LoVo (cell line): ENCODE data around the gene TRPM3.

Source experiments
- DNase-seq: peaks from one replicate; pipeline ENCODE4 v3.0.0-alpha.2; 2016; ENCODE audit warnings: low spot score

The TRPM3 gene

DNA sequence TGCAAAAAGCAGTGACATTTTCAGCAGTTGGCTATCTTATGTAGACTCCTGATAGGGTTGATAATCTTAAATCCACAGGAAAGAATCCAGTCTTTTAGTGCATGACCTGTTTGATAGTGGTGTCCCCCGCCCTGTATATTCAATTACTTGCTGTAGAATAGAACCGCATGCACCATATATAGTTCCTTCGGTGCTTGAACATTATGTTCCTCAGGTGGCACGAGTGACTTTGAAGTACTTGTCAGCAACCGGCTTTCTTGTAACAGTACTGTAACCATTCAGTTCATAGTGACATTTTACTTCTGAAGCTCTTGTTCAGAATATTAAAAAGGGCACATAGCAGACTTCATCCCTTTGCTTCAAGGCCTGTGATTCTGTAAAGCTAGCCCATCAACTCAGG is 543.8 kb downstream of the TRPM3 start:
- DNase-seq: no peak

DNA sequence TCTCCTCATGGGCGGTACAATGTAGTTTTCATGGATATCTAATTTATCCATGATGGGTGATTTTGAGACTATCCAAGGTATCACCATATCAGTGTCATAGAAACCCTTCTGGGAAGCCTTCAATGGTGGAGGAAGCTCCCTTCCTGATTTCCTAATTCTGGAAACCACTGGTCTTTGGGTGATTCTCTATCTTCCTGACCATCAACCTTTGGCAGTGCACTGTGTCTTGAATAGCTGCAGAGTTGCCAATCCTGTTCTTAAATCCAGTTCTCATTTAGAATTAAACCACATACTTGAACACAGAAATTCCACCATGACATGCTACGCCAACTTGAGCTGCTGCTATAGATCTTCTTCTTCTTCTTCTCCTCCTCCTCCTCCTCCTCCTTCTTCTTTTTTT is 545.3 kb downstream of the TRPM3 start:
- DNase-seq: no peak

DNA sequence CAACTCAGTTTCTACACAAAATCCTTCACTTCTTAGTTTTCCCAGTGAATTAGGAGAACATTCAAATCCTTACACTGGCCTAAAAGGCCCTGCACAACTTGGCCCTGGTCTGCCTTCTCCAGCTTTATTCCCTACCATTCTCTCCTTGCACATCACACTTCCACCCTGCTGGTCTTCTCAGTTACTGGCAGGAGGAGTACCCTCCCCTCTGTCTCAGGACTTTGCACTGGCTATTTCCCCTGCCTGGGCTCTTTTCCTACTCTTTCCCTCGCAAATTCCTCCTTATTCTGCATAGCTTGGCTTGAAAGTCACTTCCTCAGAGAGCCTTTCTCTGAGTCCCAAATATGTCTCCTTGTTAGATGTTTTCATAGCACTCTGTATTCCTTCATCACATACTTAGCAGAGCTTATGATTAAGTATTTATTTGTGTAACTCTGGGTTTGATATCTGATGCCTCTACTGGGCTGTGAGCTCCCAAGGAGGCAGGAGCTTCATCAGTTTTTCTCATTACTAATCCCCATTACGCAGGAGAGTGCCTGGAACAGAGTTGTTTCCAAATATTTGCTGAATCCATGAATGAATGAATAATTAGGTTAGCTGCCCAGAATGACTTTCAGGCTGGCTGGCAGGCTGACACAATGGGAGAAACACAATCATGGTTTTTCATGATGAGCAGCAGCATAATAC is 547.1 kb downstream of the TRPM3 start:
- DNase-seq: no peak

DNA sequence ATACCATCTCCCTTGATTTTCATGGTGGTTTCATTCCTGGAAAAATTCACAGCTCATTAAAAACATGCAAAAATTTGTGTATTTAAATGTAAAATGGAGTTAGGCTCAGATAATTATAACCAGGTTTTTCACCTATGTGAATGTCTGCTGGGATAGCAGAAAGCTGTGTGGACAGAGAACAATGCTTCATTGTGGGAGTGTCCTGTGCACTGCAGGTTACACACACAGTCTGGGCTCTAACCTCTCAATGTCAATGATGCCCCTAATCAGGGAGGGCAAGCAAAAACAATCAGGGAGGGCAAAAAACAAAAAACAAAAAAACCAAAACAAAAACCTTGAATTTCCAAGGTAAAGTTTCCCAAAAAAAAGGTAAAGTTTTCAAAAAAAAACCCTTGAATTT is 548.1 kb downstream of the TRPM3 start:
- no peak for DNase-seq

DNA sequence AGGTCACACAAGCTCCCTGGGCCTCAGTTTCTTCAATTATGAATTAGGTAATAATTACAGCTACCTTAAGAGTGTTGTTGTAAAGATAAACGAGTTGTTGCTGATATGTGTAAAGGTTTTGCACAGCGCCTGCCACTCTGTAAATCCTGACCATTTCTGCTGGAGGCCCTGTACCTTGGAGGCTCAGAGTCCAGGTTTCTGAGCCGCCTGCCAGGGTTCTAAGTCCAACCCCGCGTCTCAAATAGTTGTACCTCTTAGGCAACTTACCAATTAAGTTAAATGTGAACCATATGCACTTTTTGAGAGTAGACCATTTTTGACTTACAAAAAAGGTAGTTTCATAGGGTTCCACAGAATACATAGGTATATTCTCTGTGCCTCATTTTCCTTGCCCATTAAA is 550.2 kb downstream of the TRPM3 start:
- no peak for DNase-seq

DNA sequence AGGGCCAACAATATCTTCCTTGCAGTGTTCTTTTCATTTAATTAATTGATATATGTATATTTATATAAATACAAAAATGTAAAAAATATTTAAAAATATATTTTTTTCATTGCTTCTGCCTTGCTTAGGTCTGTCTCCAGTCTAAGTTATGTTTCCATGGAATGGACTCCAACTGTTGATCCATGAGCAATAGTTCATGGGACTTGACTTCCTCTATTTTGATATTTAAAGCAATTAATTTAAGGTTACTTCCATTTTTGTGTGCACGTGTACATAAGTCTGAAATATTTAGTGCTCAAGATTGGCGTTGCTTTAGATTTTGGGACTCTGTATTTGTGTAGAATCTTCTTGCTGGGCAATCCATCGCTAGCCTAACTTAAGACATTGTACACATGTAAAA is 551.6 kb downstream of the TRPM3 start:
- no peak for DNase-seq

DNA sequence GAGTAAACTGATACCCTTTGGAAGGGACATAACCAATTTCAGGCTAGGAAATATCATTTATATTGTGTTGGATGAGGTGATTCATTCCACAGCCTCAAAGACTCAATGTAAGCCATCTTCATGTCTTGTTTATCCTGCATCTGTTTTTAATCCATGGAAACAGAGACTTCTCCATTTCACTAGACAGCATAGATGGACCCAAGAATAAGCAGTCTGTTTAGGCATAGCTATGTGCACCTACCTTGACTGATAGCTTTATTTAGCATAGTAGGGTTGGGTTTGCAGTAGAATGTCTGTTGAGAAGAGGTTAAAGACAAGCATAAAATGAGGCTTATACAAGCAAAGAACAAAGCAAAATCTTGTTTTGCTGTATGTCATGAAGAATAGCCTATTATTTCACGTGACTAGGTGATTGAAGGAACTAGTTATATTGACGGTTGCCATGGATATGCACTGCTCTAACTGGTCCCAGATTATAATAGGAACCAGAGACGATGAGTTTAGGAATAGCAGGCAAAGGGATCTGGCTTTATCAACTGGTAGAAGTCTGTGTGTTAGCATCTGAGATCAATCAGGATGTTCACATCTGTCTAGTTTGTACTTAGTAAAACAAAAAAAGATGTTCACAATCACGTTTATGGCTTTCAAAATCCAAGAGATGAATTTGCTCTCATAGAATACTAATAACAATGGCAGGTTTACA is 552.2 kb downstream of the TRPM3 start:
- DNase-seq: no peak

DNA sequence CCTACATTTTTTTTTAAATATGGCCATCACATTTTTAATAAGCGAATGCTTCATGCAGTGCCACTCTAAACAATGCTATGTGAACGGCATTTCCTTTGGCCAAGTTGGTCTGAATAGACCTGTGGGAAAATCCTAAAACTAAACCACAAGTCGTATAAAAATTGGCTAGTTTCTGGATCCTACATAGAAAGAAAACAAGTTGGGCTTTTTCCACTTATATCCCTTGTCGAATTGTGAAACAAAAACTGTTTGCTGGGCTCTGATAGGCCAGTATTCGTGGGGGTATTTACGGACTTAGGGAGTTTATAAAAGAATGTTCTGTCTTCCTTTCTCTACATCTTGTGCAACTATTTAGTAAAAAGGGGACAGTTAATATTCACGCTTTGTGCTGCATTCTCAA is 553.9 kb downstream of the TRPM3 start:
- DNase-seq: no peak

DNA sequence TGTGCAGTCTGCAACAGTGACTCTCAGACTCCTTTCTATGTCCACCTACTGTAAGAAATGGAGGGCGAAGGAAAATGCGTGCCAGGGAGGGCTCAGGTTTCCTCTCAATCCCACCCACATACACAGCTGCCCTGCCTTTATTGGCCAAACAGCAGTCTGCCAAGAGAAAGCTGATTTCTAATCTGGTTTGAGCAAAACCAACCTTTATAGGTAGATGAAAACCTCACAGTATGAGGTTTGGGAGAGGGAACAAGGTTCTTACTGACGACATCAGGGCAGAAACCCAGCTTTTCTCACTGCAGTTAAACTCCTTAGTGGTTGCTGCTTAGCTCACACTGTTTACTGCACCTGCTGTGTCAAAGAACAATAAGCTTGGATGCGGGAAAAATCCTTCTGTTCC is 554.7 kb downstream of the TRPM3 start:
- no peak for DNase-seq

DNA sequence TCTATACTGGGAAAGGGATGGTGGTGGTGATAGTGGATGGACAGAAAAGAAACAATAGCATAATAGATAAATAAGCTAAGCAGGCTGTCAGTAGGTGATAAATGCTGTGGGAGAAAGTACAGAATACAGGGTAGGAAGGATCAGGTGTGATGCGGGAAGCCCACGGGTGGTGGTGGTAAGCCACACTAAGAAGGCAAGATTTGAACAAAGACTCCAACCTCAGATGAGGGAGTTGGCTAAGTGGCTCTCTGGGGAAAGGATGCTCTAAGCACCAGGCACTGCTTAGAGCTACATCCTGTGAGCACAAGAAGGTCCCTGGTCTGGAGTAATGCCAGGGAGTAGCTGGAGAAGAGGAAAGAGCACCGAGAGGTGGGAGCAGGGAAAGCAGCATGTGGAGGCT is 555.4 kb downstream of the TRPM3 start:
- no peak for DNase-seq

DNA sequence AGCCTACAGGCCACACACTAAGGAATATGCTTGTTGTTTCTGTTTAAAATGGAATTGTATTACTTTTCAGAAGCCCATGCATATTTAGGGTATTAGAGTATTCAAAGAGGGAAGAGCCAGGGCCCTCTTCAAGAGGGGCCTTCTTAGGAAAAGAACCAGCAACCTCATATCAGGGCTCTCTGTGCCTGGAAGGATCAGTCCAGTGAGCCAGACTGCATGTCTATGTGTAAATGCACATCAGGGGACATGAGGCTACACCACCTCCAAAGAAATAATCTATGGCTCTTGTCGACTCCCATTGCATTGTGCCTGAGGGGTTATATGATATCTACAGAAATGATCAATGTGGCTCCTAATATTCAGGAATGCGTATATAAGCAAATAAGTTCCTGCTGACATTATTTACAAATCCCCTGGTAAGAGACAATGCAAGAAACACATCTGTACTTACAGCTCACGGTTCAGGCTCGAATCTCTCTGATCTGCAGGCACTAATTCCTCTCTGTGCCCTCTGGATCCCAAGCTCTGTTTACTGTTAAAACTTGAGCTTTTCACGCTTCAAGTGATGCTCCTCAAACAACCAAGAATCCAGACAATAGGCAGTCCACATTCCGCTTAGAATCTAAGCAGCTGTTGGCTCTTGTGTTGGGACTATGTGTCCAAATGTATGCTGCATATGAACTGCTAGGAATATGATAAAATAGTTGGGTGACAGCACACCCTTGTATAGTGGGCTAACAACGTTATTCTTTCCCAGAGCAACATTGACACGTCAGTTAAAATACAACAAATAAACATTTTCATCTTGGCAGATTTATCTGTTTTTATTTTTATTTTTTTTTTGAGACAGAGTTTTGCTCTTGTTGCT is 556.7 kb downstream of the TRPM3 start:
- no peak for DNase-seq

DNA sequence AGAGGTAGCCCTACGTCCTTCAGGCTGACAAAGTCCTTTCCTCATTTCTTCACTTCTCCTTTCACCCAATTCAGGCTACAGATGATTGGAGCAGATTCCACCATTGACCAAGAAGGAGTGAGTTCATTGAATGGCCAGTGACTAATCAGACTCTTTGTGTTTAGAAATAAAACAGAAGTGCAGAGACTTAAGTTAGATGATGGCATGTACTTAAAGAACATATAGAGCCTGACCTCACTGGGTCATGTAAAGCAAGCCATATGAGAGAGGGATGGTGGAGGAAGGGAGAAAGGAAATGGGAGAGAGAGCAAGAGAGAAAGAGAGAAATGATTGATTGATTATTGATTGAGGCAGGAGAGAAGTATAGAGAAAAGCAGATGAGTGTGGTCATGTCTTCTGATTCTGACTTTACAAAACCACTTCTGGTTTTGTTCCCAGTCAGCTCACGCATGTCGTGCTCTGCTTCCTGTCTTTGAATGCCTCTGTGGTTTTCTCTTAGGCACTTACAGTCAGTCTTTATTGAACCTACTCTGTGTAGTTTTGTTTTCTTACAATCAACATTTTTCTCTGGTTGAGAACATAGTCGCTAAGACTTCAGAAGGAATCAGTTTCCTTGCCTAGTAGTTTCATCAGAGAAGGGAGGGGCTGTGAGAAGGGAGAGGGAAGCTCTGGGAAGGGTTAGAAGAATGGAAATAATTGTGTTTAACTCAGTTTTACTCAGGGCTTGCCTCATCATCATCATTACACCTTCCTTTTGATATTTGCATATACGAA is 557.8 kb downstream of the TRPM3 start:
- DNase-seq: no peak

DNA sequence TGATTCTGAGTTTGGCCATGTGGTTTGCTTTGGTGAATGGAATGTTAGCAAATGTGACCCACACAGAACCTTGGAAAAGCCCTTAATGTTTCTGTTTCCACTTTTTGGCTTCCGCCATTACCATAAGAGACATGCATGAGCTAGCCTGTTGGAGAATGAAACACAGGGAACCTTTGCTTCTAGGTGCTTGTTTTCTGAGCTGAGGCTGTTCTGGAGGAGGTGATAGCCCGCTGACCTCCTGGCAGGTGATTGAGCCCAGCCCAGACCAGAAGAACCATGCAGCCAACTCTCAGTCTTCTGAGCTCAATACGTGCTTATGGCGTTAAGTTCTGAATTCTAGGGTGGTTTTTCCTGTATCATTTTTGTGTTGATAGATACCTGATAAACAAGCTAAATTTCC is 558.4 kb downstream of the TRPM3 start:
- DNase-seq: no peak

DNA sequence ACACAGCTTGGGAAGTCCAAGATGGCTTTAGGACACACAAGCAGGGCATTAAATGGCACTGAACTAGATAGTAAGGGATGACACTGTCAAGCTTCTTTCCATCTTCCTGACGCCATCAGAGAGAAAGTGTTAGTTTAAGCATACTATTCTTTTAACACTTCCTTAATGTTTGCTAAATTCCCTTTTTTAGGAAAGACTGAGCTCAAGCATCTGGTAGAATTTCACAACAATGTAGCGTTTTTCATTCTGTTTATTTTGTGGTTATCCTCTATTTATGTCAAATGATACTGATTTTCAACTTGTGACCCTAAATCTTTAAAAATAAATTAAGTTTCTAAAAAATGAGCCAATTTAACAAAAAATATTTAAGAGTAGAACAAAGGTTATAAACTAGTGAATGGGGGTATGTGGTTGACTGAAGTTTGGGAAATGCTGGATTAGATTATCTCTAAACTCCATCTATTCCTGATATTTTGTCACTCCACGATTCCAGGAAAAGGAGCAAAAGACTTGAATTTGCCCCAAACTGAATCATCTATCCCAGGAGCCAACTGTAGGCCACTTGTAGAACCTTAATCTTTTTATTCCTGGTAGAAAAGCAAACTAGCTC is 559.5 kb downstream of the TRPM3 start:
- no peak for DNase-seq

DNA sequence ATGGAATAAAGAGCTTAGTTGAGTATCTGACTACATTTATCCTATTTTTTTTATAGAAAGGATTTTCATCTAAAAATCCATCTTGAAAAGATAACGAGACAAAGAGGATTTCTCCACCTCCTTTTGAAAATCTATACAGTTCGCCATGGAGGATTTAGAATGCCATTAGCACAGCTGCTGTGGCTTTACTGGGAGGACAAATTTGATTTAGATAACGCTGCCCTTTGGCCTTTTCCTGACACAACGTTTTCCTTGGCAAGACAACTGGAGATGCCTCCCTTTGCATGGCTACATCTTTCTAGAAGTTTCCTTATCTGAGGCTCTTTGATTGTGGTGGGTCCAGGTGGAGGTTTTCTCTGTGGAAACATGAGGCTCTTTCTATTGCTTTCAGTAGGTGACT is 560.3 kb downstream of the TRPM3 start:
- no peak for DNase-seq

DNA sequence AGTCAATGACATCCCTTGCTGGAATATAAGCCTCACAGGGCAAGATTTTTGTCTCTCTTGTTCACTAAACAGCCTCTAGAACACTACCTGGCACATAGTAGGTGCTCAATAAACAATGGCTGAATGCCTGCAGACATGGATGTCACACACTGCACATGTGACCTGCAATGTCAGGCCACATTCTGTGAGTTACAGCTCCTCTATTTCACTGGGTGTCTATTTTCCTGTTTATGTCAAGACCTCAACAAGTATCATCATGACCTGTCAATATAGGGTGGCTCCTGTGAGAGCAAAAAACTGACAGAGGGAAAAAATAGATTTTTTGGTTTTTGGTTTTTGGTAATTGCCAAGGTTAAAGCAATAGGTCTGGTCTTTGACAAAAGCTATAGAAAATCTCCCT is 562.3 kb downstream of the TRPM3 start:
- DNase-seq: no peak

DNA sequence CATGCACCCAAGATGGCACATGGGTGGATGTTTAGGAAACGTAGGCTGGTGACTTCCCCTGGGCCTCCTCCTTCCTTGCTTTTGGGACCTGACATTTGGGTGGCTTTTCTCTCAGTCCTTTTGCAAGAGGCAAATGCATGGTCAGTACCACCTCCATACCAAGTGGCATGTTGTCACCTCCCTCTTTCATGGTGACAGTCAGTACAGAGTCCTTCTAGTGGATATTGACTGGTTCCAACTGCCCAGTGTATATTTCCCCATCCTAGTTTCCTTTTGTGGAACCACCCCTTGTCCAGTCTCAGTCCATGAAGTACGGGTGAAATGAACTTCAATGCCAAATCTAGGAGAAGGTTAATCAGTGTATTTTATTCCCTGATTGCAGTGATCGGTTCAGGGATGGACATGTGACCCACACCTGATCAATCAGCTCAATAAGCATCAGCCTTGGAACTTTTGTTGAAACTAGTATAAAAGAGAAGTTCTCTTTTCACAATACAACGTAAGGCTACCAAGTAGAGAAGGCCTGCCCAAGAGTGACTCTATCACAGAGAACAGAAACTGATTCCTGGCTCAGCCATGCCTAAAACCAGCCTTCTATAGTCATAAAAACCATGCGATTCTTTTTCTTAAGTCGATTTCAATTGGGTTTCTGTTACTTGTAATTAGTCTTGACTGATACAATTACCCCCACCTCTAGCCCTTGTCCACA is 563.6 kb downstream of the TRPM3 start:
- DNase-seq: no peak

DNA sequence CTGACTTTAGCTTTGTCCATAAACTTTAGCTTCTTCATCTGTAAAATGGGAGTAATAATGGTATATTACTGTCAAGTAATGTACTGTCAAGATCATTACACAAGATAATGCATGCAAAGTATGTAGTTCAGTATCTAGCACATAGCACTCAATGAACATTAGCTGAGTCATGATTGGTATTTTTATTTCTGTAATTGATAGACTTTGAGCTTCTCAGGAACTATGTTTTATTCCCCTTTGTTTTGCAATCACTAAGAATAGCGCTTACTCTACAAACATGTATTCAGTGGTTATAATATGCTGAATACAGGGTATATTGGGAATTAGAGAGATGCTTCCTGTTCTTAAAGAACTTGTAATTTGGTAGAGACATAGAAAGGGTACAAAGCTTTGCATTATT is 564.6 kb downstream of the TRPM3 start:
- DNase-seq: no peak

DNA sequence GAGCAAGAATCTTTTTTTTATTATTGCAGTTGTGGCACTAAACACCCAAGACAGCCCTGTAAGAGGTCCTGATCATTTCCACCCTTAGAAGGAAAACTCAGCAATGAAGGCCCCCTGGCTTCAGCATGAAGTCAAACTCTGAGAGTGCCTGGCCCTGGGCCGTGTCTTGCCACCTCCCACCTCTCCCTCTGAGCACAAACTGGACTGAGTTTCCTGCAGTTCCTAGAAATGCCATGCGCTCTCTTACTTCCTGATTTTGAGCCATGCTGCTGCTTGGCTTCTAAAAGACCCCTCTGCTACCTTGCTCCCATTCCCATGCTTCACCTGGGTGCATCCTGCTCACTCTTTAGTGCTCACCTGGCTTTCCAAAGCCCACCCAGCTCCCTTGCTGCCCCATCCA is 566.5 kb downstream of the TRPM3 start:
- no peak for DNase-seq

DNA sequence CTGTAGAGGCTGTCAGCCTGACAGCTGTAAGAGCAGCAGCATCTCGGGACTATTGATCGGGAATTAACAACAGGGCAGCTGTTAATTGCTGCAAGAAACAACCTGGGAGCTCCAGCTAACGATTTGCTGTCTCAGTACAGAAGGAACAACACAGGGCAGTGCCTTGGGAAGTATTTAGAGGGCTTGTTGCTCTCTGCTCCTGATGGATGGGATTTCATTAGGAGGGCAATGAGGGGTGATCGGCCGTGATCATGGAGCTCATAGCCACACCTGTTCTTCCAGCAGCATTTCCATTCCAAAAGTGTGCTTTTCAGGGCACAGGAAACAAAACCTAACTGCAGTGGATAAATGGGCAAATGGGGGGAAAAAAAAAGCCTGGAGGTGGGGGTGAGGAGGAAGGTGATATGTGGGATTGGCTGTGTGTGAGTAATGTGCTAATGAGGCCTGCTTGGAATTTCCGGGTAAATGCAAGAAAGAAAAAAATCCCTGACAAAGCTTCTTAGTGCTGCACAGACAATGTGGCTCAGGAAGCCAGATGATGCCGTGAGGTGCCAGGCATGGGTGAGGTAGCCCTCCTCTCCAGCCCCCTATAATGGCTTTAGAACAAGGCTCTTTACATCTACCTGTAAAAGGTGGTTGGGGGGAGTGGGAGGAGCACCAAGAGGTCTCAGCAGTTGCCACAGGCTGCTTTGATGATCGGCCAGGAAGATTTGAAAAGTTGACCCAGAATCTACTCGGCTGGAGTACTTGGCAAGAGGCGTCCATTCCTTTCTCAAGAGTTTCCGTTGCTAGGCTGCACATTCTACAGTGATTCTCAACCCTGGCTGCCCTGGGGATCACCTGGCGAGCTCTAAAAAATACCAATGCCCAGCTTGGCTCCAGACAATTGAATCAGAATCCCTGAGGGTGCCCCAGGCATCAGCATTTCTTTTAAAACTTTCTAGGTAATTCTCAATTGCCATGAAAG is 567.4 kb downstream of the TRPM3 start:
- DNase-seq: no peak
